Kidney epithelial cell (primary cell): ENCODE measurements around the gene SELENON. TPM values are rescaled to one million over a fixed set of nuclear protein-coding genes. Genes with fewer than 3 reads are reported as not detected.

Experiments used
- DNase-seq: peaks from one replicate; pipeline ENCODE4 v3.0.0-alpha.2; 2010; ENCODE audit warnings: low read depth
- H3K27me3 ChIP-seq: 2 replicates; pipeline ENCODE4 v1.6.0; 2011; ENCODE audit warnings: low read length; ENCODE audit not compliant: control insufficient read depth, insufficient read depth
- H3K36me3 ChIP-seq: 2 replicates; pipeline ENCODE4 v1.5.1; 2011; ENCODE audit warnings: low read length; ENCODE audit not compliant: control insufficient read depth, insufficient read depth
- H3K4me3 ChIP-seq: 2 replicates; pipeline ENCODE4 v1.5.1; 2011; ENCODE audit warnings: low read depth, mild to moderate bottlenecking, control low read depth, low read length
- total RNA-seq: library from RNA; depleted of rRNA; stranded (reverse); fragments of >200 nt; gene quantifications from 2 replicates; pipeline ENCODE4 v1.2.3, GENCODE V29; 2015
- TF ChIP-seq, protein P1 (sequence below): IDR thresholded peaks from 2 replicates; pipeline ENCODE4 v1.5.1; 2011; ENCODE audit warnings: mild to moderate bottlenecking, moderate library complexity, low read length, control low read depth, inconsistent platforms; ENCODE audit not compliant: insufficient read depth, poor library complexity, severe bottlenecking

The SELENON gene
- total RNA-seq, 1 donor from 2014 or later, result 50.8 TPM

DNA sequence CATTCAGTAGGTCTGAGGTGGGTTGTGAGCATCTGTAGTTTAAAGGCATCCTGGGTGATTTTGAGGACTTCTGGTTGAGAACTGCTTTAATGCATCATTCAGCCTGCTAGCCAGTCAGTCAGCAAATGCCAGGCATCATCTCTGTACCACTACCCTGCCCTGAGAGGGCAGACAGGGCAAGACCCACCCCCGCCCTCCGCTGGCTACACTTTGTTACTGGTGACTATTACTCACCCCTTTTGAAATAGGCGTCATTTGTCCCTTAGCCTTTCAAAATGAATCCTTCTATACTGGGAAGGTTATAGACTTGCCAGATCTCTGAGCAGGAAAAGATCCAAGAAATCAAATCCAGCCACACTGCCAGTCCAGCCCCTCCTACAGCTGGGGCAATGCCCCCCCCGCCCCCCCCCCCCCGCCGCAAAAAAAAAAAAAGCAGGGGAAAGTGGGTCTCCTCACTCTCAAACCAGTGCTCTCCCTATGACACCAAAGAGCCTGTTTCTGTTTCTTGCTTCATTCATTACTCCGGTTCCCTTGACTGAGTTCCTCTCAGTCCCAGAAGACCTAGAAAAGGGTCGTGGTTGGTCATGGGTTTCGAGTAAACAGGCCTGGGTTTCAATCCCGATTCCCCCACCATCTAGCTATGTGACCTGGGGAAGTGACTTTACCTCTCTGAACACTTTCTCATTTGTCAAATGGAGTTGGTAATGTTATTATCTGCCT lies 4.4 kb downstream of the SELENON start:
- no peak for DNase-seq
- H3K4me3 ChIP-seq, result no peak overlapping the region
- no peaks in the 10 kb centered on the region for H3K27me3 ChIP-seq
- no peaks in the 10 kb centered on the region for H3K36me3 ChIP-seq
- TF ChIP-seq, protein P1, sequence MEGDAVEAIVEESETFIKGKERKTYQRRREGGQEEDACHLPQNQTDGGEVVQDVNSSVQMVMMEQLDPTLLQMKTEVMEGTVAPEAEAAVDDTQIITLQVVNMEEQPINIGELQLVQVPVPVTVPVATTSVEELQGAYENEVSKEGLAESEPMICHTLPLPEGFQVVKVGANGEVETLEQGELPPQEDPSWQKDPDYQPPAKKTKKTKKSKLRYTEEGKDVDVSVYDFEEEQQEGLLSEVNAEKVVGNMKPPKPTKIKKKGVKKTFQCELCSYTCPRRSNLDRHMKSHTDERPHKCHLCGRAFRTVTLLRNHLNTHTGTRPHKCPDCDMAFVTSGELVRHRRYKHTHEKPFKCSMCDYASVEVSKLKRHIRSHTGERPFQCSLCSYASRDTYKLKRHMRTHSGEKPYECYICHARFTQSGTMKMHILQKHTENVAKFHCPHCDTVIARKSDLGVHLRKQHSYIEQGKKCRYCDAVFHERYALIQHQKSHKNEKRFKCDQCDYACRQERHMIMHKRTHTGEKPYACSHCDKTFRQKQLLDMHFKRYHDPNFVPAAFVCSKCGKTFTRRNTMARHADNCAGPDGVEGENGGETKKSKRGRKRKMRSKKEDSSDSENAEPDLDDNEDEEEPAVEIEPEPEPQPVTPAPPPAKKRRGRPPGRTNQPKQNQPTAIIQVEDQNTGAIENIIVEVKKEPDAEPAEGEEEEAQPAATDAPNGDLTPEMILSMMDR, result no peak

DNA sequence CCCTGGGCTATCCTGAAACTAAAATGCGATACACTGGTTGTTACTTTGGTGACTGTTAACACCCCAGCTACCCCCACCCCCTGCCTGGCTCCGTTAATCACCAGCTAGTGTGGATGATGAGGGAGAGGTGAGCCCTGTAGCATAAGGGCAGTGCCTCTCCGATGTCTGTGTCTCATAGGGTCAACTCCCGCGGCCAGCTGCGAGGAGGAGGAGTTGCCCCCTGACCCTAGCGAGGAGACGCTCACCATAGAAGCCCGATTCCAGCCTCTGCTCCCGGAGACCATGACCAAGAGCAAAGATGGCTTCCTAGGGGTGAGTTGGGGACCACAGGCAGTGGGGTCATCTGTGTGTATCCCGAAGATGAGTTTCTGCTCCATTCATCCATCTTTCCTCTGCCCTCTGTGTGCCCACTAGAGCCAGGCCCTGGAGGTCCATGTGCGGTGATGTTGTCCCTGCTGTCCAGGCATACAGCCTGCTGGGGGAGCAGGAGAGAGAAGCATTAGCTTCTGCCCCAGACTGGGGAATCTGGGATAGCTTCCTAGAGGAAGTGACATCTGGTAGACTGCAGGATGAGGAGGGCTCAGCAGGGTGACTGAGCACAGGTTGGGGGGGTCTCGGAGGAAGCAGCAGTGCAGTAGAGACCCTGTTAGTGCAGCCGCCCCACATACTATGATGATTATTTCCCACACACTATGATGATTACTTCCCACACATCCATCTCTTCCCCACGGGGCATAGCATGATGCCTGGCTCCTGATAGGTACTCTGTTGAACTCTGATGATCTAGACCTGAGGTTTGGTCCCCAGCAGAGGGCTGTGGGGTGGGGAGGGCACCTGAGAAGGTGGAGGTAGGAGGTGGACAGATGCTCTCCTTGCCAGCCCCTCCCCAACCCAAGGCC lies 5.2 kb downstream of the SELENON start:
- Histone ChIP-seq H3K36me3 (no peaks in the 10 kb centered on the region), H3K4me3 (no peak overlapping the region), H3K27me3 (no peaks in the 10 kb centered on the region)
- TF ChIP-seq, protein P1, result no peak
- DNase-seq, result no peak

GRCh38 chr1:25805863-25806225 lies 5.9 kb downstream of the SELENON start:
- TF ChIP-seq, protein P1, result no peak
- H3K36me3 ChIP-seq, result no peaks in the 10 kb centered on the region

GRCh38 chr1:25806418-25806817 lies 6.4 kb downstream of the SELENON start:
- H3K27me3 ChIP-seq, result no peaks in the 10 kb centered on the region

More at GRCh38 chr1:25805863-25806225, 5.9 kb downstream of the SELENON start:
- no peak for DNase-seq
- Histone ChIP-seq H3K27me3 (no peaks in the 10 kb centered on the region), H3K4me3 (no peak overlapping the region)

GRCh38 chr1:25807480-25808390 lies 7.7 kb downstream of the SELENON start:
- H3K36me3 ChIP-seq, result no peaks in the 10 kb centered on the region
- H3K27me3 ChIP-seq, result no peaks in the 10 kb centered on the region
- TF ChIP-seq, protein P1, result no peak
- no peak for DNase-seq
- H3K4me3 ChIP-seq, result no peak overlapping the region

More at GRCh38 chr1:25806418-25806817, 6.4 kb downstream of the SELENON start:
- no peaks in the 10 kb centered on the region for H3K36me3 ChIP-seq
- no peak for DNase-seq
- no peak overlapping the region for H3K4me3 ChIP-seq
- TF ChIP-seq, protein P1, result no peak
